ENCODE results near the gene SSC5D.
A peak's percentile ranks its signal among the peaks of the same experiment; 100 is the strongest.

The SSC5D gene

GRCh38 chr19:55483706-55484592 lies 4.3 kb upstream of the SSC5D start:
- no peak for DNase-seq
- intact Hi-C loops (cut with DNase I): no loop called here

GRCh38 chr19:55484593-55485438 lies 3.4 kb upstream of the SSC5D start, which contains the start of gene NAT14:
Gene NAT14, plus strand, starts transcription at chr19:55485188. Its CDS starts 521 bp downstream, at chr19:55485709.
- peak in 41 of 42 donors; percentile 32 to 86 (median 71) for DNase-seq
- intact Hi-C loops (cut with DNase I): no loop called here

- intact Hi-C loops (cut with DNase I): no loop called here
- no peak for DNase-seq
Measured at GRCh38 chr19:55485439-55486011, 2.7 kb upstream of the SSC5D start.

- intact Hi-C loops (cut with DNase I): no loop called here
- no peak for DNase-seq
Measured at GRCh38 chr19:55486043-55486970, 1.9 kb upstream of the SSC5D start.

GRCh38 chr19:55486971-55487923 lies 989 bp upstream of the SSC5D start:
- DNase-seq: peak in 11 of 42 donors; percentile 25 to 70 (median 40)
- intact Hi-C loops (cut with DNase I): no loop called here

GRCh38 chr19:55488986-55489710 lies 912 bp downstream of the SSC5D start:
- no peak for DNase-seq
- intact Hi-C loops (cut with DNase I): no loop called here

- DNase-seq: no peak
- intact Hi-C loops (cut with DNase I): no loop called here
Measured at GRCh38 chr19:55489711-55490477, 1.7 kb downstream of the SSC5D start.

- intact Hi-C loops (cut with DNase I): no loop called here
- no peak for DNase-seq
Measured at GRCh38 chr19:55490478-55491432, 2.5 kb downstream of the SSC5D start.

- intact Hi-C loops (cut with DNase I): no loop called here
- DNase-seq: no peak
Measured at GRCh38 chr19:55491546-55492360, 3.5 kb downstream of the SSC5D start.

- intact Hi-C loops (cut with DNase I): no loop called here
- peak in 23 of 42 donors; percentile 29 to 82 (median 57) for DNase-seq
Measured at GRCh38 chr19:55492362-55492944, 4.2 kb downstream of the SSC5D start.

GRCh38 chr19:55493052-55493644 lies 4.9 kb downstream of the SSC5D start:
- intact Hi-C loops (cut with DNase I): no loop called here
- DNase-seq: no peak

GRCh38 chr19:55493645-55494171 lies 5.5 kb downstream of the SSC5D start:
- intact Hi-C loops (cut with DNase I): no loop called here
- DNase-seq: no peak

GRCh38 chr19:55494172-55494761 lies 6.0 kb downstream of the SSC5D start:
- intact Hi-C loops (cut with DNase I): no loop called here
- peak in 40 of 42 donors; percentile 36 to 85 (median 70) for DNase-seq
